Inflammatory macrophage treated with lipopolysaccharide for 1 hour (primary cell): ENCODE data around the gene E4F1.

ENCODE experiments used
- DNase-seq, 2 donors: peaks; one replicate each; pipeline ENCODE4 v3.0.0-alpha.2; 2020 to 2022

E4F1 gene

GRCh38 chr16:2277466-2278271, 54.3 kb downstream of the E4F1 start:
- no peak for DNase-seq

GRCh38 chr16:2278272-2278608, 54.8 kb downstream of the E4F1 start:
- no peak for DNase-seq

- no peak for DNase-seq
These were observed 55.8 kb downstream of the E4F1 start for GRCh38 chr16:2278956-2279800.

- no peak for DNase-seq
These were observed 57.1 kb downstream of the E4F1 start for GRCh38 chr16:2280461-2280860.

- no peak for DNase-seq
These were observed 57.7 kb downstream of the E4F1 start for GRCh38 chr16:2280981-2281542.

GRCh38 chr16:2282262-2282661, 58.9 kb downstream of the E4F1 start:
- no peak for DNase-seq

GRCh38 chr16:2282866-2283555, 59.6 kb downstream of the E4F1 start:
- DNase-seq = no peak

- no peak for DNase-seq
These were observed 60.8 kb downstream of the E4F1 start for GRCh38 chr16:2284001-2284770.

- no peak for DNase-seq
These were observed 61.6 kb downstream of the E4F1 start for GRCh38 chr16:2284797-2285576.
